GM12878 (cell line): Measurements from ENCODE around the gene CDK13. TPM values are rescaled to one million over a fixed set of nuclear protein-coding genes. Genes with fewer than 3 reads are reported as not detected.

Experiments used
- ASH2L ChIP-seq: fragments of 300-600, 200-600 bp; sonication (generic); IDR thresholded peaks from 2 replicates; pipeline ENCODE4 v1.6.1; 2017; ENCODE audit warnings: low read depth, mild to moderate bottlenecking, borderline replicate concordance
- BRCA1 ChIP-seq: IDR thresholded peaks from 2 replicates; pipeline ENCODE4 v1.6.1; 2011; ENCODE audit warnings: low read depth, low read length, improper control_type of control experiment
- CBX3 ChIP-seq: fragments of 200-600 bp; sonication (generic); IDR thresholded peaks from 2 replicates; pipeline ENCODE4 v1.6.1; 2016; ENCODE audit warnings: low read depth, borderline replicate concordance
- GATAD2B ChIP-seq: fragments of 450-650 bp; conservative IDR thresholded peaks from 2 replicates; pipeline ENCODE4 v1.6.1; 2017; ENCODE audit warnings: low read depth, mild to moderate bottlenecking, moderate library complexity
- IKZF2 ChIP-seq, 2 experiments: fragments of 450-650 bp; IDR thresholded peaks; 2 replicates each; pipeline ENCODE4 v1.6.1; 2017; ENCODE audit warnings: mild to moderate bottlenecking in 2 of 2, moderate library complexity in 2 of 2
- KAT2A ChIP-seq: conservative IDR thresholded peaks from 2 replicates; pipeline ENCODE4 v1.6.1; 2011; ENCODE audit warnings: low read depth, low read length; ENCODE audit not compliant: control insufficient read depth
- KDM1A ChIP-seq: fragments of 200-600 bp; sonication (generic); IDR thresholded peaks from 2 replicates; pipeline ENCODE4 v1.6.1; 2016; ENCODE audit warnings: borderline replicate concordance
- NFIC ChIP-seq: IDR thresholded peaks from 2 replicates; pipeline ENCODE4 v1.6.1; 2012; ENCODE audit warnings: low read depth, mild to moderate bottlenecking, inconsistent platforms, low read length, moderate library complexity
- NR2C1 ChIP-seq: fragments of 450-650 bp; IDR thresholded peaks from 2 replicates; pipeline ENCODE4 v1.6.1; 2017; ENCODE audit warnings: antibody characterized with exemption, mild to moderate bottlenecking, moderate library complexity
- POLR2A ChIP-seq: IDR thresholded peaks from 2 replicates; pipeline ENCODE4 v1.6.1; 2011; ENCODE audit warnings: low read depth, mild to moderate bottlenecking, low read length
- POLR2AphosphoS2 ChIP-seq: IDR thresholded peaks from 2 replicates; pipeline ENCODE4 v1.6.1; 2011; ENCODE audit warnings: low read depth, mild to moderate bottlenecking, low read length, improper control_type of control experiment, moderate library complexity
- POLR2AphosphoS5 ChIP-seq: IDR thresholded peaks from 2 replicates; pipeline ENCODE4 v1.6.1; 2011; ENCODE audit warnings: mild to moderate bottlenecking, low read length, inconsistent platforms
- RUNX3 ChIP-seq: IDR thresholded peaks from 2 replicates; pipeline ENCODE4 v1.6.1; 2012; ENCODE audit warnings: low read length, inconsistent platforms
- SIX5 ChIP-seq: IDR thresholded peaks from 2 replicates; pipeline ENCODE4 v1.6.1; 2011; ENCODE audit warnings: mild to moderate bottlenecking, low read depth, low read length, moderate library complexity; ENCODE audit not compliant: severe bottlenecking
- SMAD1 ChIP-seq: fragments of 450-650 bp; IDR thresholded peaks from 2 replicates; pipeline ENCODE4 v1.6.1; 2018; ENCODE audit warnings: mild to moderate bottlenecking, low read depth; ENCODE audit not compliant: partially characterized antibody
- SREBF1 ChIP-seq: IDR thresholded peaks from 2 replicates; pipeline ENCODE4 v1.6.1; 2012; ENCODE audit warnings: mild to moderate bottlenecking, low read length
- TCF7 ChIP-seq: IDR thresholded peaks from 2 replicates; pipeline ENCODE4 v1.6.1; 2014; ENCODE audit warnings: antibody characterized with exemption, borderline replicate concordance
- ZBTB11 ChIP-seq: fragments of 450-650 bp; formaldehyde crosslinking; IDR thresholded peaks from 2 replicates; pipeline ENCODE4 v1.5.0; 2022; ENCODE audit warnings: mild to moderate bottlenecking, missing genetic modification characterization
- ZNF207 ChIP-seq: fragments of 450-650 bp; IDR thresholded peaks from 2 replicates; pipeline ENCODE4 v1.6.1; 2014; ENCODE audit warnings: antibody characterized with exemption, mild to moderate bottlenecking, borderline replicate concordance
- polyA plus RNA-seq, 11 experiments: library from polyadenylated mRNA; depleted of rRNA in 4 of 11; unstranded in 6 of 11; stranded (reverse) in 5 of 11; fragments of >200 nt; fragmentation: Nextera tagmentation in 4 of 11; fragmentation: Illumina TruSeq in 1 of 11; extraction: Ambion mirVana in 4 of 11; extraction: Trizol in 1 of 11; gene quantifications; 1 replicate in 1 of 11; 2 replicates in 10 of 11; pipeline versions ENCODE4 v1.2.1 to v1.2.3, GENCODE V29; 2011 to 2016; ENCODE audit warnings: inconsistent platforms in 2 of 11, missing spikeins in 2 of 11, low read depth in 1 of 11
- total RNA-seq, 4 experiments: library from RNA; depleted of rRNA in 3 of 4; stranded (reverse); fragments of >200 nt in 3 of 4; fragmentation: Illumina TruSeq in 1 of 4; extraction: Trizol in 1 of 4; gene quantifications; 2 replicates each; pipeline versions ENCODE4 v1.2.1 to v1.2.3, GENCODE V29; 2013 to 2021
- TF ChIP-seq, protein P1 (sequence below): fragments of 450-650 bp; formaldehyde crosslinking; IDR thresholded peaks from 2 replicates; pipeline ENCODE4 v1.4.0; 2022; ENCODE audit warnings: mild to moderate bottlenecking, moderate library complexity
- TF ChIP-seq, protein P2 (sequence below): IDR thresholded peaks from 2 replicates; pipeline ENCODE4 v1.6.1; 2011; ENCODE audit warnings: low read depth, mild to moderate bottlenecking, low read length, moderate library complexity, borderline replicate concordance; ENCODE audit errors: extremely low read depth
- TF ChIP-seq, protein P3 (sequence below): fragments of 450-650 bp; IDR thresholded peaks from 2 replicates; pipeline ENCODE4 v1.6.1; 2016; ENCODE audit warnings: mild to moderate bottlenecking

The CDK13 gene
- total and polyA plus RNA-seq, 10 of the 15 experiments (the other 5 are each of a cell fraction or from before 2014, with no cell fraction given): 10.8 to 44.4 (median 28.0) TPM

DNA sequence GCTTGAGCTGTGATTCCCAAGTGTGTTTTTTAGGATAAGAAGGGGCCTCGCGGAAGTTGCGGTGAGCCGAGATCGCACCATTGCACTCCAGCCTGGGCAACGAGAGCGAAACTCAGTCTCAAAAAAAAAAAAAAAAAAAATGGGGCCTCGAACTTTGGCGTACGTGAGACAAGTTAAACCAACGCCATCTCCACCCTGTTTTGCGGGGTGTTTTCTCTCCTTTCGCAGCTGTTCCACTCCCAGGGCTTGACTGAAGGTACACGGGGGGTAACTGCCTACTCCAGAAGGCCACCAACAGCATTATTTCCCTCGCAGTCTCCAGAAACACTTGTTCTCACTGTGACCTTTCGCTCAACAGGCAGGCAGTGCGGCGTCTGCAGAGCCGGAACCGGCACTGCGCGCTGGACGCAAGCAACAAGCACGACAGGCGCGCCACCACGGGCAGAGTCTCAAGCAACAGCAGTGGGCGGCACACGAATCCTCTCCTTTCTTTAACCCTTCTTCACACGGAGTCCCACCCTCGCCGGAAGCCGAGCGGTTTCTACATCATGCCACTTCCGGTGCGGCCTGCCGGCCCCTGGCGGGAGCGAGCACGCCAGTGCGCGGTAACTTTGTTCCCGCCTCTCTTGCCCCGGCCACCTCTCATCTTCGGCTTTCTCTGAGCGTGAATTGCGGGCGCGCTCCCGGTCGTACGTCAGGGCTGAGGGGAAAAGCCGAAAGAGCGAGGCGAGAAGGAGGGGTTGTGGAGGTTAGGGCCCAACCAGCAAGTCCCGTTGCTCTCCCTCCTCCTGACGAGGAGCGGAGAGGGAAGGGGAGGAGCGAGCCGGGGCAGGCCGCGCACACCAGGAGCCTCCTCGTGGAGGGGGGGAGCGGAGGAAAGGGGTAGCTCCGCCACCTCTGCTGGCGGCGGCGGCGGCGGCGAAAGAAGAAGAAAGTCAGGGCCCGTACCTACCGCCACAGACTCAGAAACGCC, 814 bp upstream of the CDK13 start (continued):
- TF ChIP-seq, protein P1, sequence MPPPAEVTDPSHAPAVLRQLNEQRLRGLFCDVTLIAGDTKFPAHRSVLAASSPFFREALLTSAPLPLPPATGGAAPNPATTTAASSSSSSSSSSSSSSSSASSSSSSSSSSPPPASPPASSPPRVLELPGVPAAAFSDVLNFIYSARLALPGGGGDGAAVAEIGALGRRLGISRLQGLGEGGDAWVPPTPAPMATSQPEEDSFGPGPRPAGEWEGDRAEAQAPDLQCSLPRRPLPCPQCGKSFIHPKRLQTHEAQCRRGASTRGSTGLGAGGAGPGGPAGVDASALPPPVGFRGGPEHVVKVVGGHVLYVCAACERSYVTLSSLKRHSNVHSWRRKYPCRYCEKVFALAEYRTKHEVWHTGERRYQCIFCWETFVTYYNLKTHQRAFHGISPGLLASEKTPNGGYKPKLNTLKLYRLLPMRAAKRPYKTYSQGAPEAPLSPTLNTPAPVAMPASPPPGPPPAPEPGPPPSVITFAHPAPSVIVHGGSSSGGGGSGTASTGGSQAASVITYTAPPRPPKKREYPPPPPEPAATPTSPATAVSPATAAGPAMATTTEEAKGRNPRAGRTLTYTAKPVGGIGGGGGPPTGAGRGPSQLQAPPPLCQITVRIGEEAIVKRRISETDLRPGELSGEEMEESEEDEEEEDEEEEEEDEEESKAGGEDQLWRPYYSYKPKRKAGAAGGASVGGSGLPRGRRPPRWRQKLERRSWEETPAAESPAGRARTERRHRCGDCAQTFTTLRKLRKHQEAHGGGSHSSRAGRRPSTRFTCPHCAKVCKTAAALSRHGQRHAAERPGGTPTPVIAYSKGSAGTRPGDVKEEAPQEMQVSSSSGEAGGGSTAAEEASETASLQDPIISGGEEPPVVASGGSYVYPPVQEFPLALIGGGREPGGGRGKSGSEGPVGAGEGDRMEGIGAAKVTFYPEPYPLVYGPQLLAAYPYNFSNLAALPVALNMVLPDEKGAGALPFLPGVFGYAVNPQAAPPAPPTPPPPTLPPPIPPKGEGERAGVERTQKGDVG (CRISPR knock-in tag): no peak
- TF ChIP-seq KDM1A (no peak), IKZF2 (IDR thresholded peaks at IDR 0.05) (peak; percentile 73 to 78; a peak in 3 of 4 replicates), POLR2AphosphoS5 (peak; percentile 99), NR2C1 (no peak), KAT2A (no peak), SREBF1 (no peak), GATAD2B (peak; percentile 67; the same call in 1 of the 2 replicates), ZBTB11 (CRISPR knock-in tag) (no peak), RUNX3 (peak; percentile 69), ASH2L (no peak; the same call in 1 of the 2 replicates), POLR2A (peak; percentile 98), SMAD1 (no peak), NFIC (peak; percentile 72), CBX3 (no peak), POLR2AphosphoS2 (peak; percentile 88), ZNF207 (peak; percentile 88; the same call in 1 of the 2 replicates), BRCA1 (no peak), SIX5 (peak; percentile 7), TCF7 (no peak)
- TF ChIP-seq, protein P2, sequence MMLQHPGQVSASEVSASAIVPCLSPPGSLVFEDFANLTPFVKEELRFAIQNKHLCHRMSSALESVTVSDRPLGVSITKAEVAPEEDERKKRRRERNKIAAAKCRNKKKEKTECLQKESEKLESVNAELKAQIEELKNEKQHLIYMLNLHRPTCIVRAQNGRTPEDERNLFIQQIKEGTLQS: no peak
- TF ChIP-seq, protein P3, sequence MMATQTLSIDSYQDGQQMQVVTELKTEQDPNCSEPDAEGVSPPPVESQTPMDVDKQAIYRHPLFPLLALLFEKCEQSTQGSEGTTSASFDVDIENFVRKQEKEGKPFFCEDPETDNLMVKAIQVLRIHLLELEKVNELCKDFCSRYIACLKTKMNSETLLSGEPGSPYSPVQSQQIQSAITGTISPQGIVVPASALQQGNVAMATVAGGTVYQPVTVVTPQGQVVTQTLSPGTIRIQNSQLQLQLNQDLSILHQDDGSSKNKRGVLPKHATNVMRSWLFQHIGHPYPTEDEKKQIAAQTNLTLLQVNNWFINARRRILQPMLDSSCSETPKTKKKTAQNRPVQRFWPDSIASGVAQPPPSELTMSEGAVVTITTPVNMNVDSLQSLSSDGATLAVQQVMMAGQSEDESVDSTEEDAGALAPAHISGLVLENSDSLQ: peak; percentile 75
